Measurements from ENCODE around the gene ADRA2C. TPM values are rescaled to one million over a fixed set of nuclear protein-coding genes. Genes with fewer than 3 reads are reported as not detected.

ADRA2C gene
- total and polyA plus RNA-seq, 9 of the 15 experiments (the other 6 are each of a cell fraction or from before 2014, with no cell fraction given): 0.06 to 0.58 (median 0.14) TPM; not detected in 2

GRCh38 chr4:3767570-3768288, 1.5 kb downstream of the ADRA2C start:
- no peak for ATAC-seq
- FAIRE-seq: no peak
- no TSS peak for BruUV-seq (replicated peaks)
- no peak for TF ChIP-seq SNAPC5 (CRISPR knock-in tag; IDR thresholded peaks at IDR 0.05)
- no peak for TF ChIP-seq GATAD2A (IDR thresholded peaks at IDR 0.05)
- no peak for TF ChIP-seq FOSL1 (tag; conservative IDR thresholded peaks at IDR 0.05)
- no peak for TF ChIP-seq CCNT2 (IDR thresholded peaks at IDR 0.05; ENCODE audit: borderline replicate concordance, extremely low read depth, insufficient read length, low read depth, low read length)
- no peak for TF ChIP-seq ZNF583 (CRISPR knock-in tag; IDR thresholded peaks at IDR 0.05)
- no peak for TF ChIP-seq ZC3H11A (IDR thresholded peaks at IDR 0.05; ENCODE audit: low read depth, low read length)
- no peak for TF ChIP-seq PPARD (CRISPR knock-in tag; IDR thresholded peaks at IDR 0.05)
- no peak for TF ChIP-seq SIN3A (IDR thresholded peaks at IDR 0.05; ENCODE audit: borderline replicate concordance in 2 of 2, control insufficient read depth in 1 of 2, low read depth in 2 of 2, low read length in 2 of 2)
- no peak for TF ChIP-seq TAL1 (IDR thresholded peaks at IDR 0.05)
- TF ChIP-seq DIDO1 (tag; IDR thresholded peaks at IDR 0.05; ENCODE audit: low read depth): no peak
- no peak for TF ChIP-seq ZNF41 (CRISPR knock-in tag; conservative IDR thresholded peaks at IDR 0.05)
- TF ChIP-seq, protein P1, sequence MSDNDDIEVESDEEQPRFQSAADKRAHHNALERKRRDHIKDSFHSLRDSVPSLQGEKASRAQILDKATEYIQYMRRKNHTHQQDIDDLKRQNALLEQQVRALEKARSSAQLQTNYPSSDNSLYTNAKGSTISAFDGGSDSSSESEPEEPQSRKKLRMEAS (CRISPR knock-in tag; IDR thresholded peaks at IDR 0.05): no peak
- no peak for TF ChIP-seq ZC3H4 (CRISPR knock-in tag; IDR thresholded peaks at IDR 0.05; ENCODE audit: borderline replicate concordance)
- TF ChIP-seq HNRNPUL1 (IDR thresholded peaks at IDR 0.05; ENCODE audit: low read length): no peak
- TF ChIP-seq ZNF174 (CRISPR knock-in tag; IDR thresholded peaks at IDR 0.05): no peak
- TF ChIP-seq GABPB1 (CRISPR knock-in tag; IDR thresholded peaks at IDR 0.05): no peak

More at GRCh38 chr4:3767570-3768288, 1.5 kb downstream of the ADRA2C start:
- no peaks in the 10 kb centered on the region for H3K79me2 ChIP-seq (ENCODE audit: control insufficient read depth, insufficient read depth, low read length)
- no peaks in the 10 kb centered on the region for H3K9me3 ChIP-seq (replicated peaks; ENCODE audit: control insufficient read depth, insufficient read depth, low read depth, low read length)
- intact Hi-C loops (cut with micrococcal nuclease) (no loop called here), in situ Hi-C loops (cut with MboI) (no loop called here)
- CTCF ChIA-PET (ENCODE audit: low intra/inter-chr PET ratio): no interaction called here
- no peak overlapping the region for H2AFZ ChIP-seq (ENCODE audit: low read depth, low read length)
- DNase-seq (ENCODE audit: extremely low read depth in 1 of 4, low spot score in 3 of 4): no peak
- no peak overlapping the region for H3K4me3 ChIP-seq
- no peaks in the 10 kb centered on the region for H3K9me1 ChIP-seq (ENCODE audit: control insufficient read depth, insufficient read depth, low read length)
- 49% methylated on average over 21 of the region's 58 CpGs for WGBS (ENCODE audit: insufficient coverage, low coverage, missing lambda C conversion rate)
- H3K9ac ChIP-seq (ENCODE audit: insufficient read depth in 1 of 2, low read depth in 2 of 2, low read length in 2 of 2): no peak overlapping the region
- peaks cover 0 to 18% of the 10 kb centered on the region in 2 experiments; a peak in 2 of 5 replicates for H3K4me1 ChIP-seq (replicated peaks in 1 of 2; ENCODE audit: control insufficient read depth in 2 of 2, insufficient read depth in 2 of 2, low read length in 2 of 2)
- POLR2A ChIA-PET: interaction anchor here (0.7 kb wide), 1 partner anchor 13 kb away, joined by 3 read pairs; no protein-coding TSS in a partner anchor
- peaks cover 11 to 36% of the 10 kb centered on the region in 2 experiments; a peak in 3 of 5 replicates for H3K27me3 ChIP-seq (ENCODE audit: control insufficient read depth in 2 of 2, insufficient read depth in 2 of 2, low read length in 2 of 2)
- H3K4me2 ChIP-seq (ENCODE audit: insufficient read depth, low read length): no peak overlapping the region
- no peaks in the 10 kb centered on the region for H3K36me3 ChIP-seq (ENCODE audit: control insufficient read depth, insufficient read depth, low read length)
- peaks cover 12% of the 10 kb centered on the region; the same call in 1 of the 2 replicates for H4K20me1 ChIP-seq (replicated peaks; ENCODE audit: control insufficient read depth, insufficient read depth, low read length)
- no peak overlapping the region for H3K27ac ChIP-seq (ENCODE audit: extremely low read depth, low read depth, low read length)

Measured in K562 (cell line).